H1 (cell line): Measurements from ENCODE around the gene SQOR. TPM values are rescaled to one million over a fixed set of nuclear protein-coding genes. Genes with fewer than 3 reads are reported as not detected.

Experiments
- CTCF ChIA-PET: fragments of 300-600 bp; sonication (Branson Sonifier 250); formaldehyde crosslinking; loops from one replicate; lab custom pipeline; 2021; ENCODE audit not compliant: partially characterized antibody; lab: Charles Lee
- POLR2A ChIA-PET: fragments of 300-600 bp; sonication (Branson Sonifier 250); formaldehyde crosslinking; loops from one replicate; lab custom pipeline; 2021; ENCODE audit warnings: inconsistent platforms; ENCODE audit not compliant: partially characterized antibody; lab: Charles Lee
- DNase-seq, 2 experiments: peaks; one replicate each; pipeline versions ENCODE4 v3.0.0 to v3.0.0-alpha.2; 2010 to 2022; ENCODE audit warnings: low spot score in 2 of 2, low read depth in 1 of 2, mixed read lengths in 1 of 2
- FAIRE-seq: peaks from 2 replicates; lab custom pipeline; 2011; peaks lifted over from hg19 to GRCh38; lab: Jason Lieb, UNC
- H2AFZ ChIP-seq: 2 replicates; pipeline ENCODE4 v1.8.1; 2012; ENCODE audit warnings: low read length, inconsistent platforms
- H2AK5ac ChIP-seq: 2 replicates; pipeline ENCODE4 v1.6.1; 2013; ENCODE audit warnings: low read depth, low read length
- H2BK120ac ChIP-seq: replicated peaks from 2 replicates; pipeline ENCODE3; 2013; ENCODE audit warnings: low read depth, low read length, inconsistent platforms
- H2BK12ac ChIP-seq: 2 replicates; pipeline ENCODE4 v1.6.1; 2013; ENCODE audit warnings: low read depth, low read length
- H2BK15ac ChIP-seq: 2 replicates; pipeline ENCODE4 v1.6.1; 2013; ENCODE audit warnings: low read length
- H2BK20ac ChIP-seq: 2 replicates; pipeline ENCODE4 v1.6.1; 2013; ENCODE audit warnings: low read length
- H2BK5ac ChIP-seq: 2 replicates; pipeline ENCODE4 v1.6.1; 2013; ENCODE audit warnings: low read depth, low read length
- H3K14ac ChIP-seq: 2 replicates; pipeline ENCODE4 v1.6.1; 2013; ENCODE audit warnings: inconsistent platforms; ENCODE audit not compliant: insufficient read length
- H3K18ac ChIP-seq: 2 replicates; pipeline ENCODE4 v1.6.1; 2013; ENCODE audit warnings: low read length; ENCODE audit errors: extremely low read depth
- H3K23ac ChIP-seq: 2 replicates; pipeline ENCODE4 v1.6.1; 2013; ENCODE audit warnings: inconsistent platforms; ENCODE audit not compliant: insufficient read length
- H3K23me2 ChIP-seq: 2 replicates; pipeline ENCODE4 v1.6.1; 2013; ENCODE audit warnings: low read depth, low read length
- H3K27ac ChIP-seq: 2 replicates; pipeline ENCODE4 v1.6.1; 2011; ENCODE audit warnings: low read depth, low read length, inconsistent platforms
- H3K27me3 ChIP-seq, 4 experiments: replicated peaks in 1 of 4; 1 replicate in 1 of 4; 2 replicates in 3 of 4; pipeline versions ENCODE4 v1.6.1 to v1.8.1; 2011 to 2013; ENCODE audit warnings: low read length in 3 of 4, mild to moderate bottlenecking in 3 of 4, inconsistent platforms in 2 of 4, mixed read lengths in 2 of 4, moderate library complexity in 1 of 4; ENCODE audit not compliant: control insufficient read depth in 3 of 4, insufficient read depth in 3 of 4; ENCODE audit errors: extremely low read depth in 1 of 4
- H3K36me3 ChIP-seq, 4 experiments: 2 replicates each; pipeline versions ENCODE4 v1.6.1 to v1.8.1; 2011 to 2013; ENCODE audit warnings: mild to moderate bottlenecking in 4 of 4, low read length in 3 of 4, moderate library complexity in 2 of 4, control low read depth in 1 of 4, inconsistent platforms in 1 of 4; ENCODE audit not compliant: insufficient read depth in 4 of 4, control insufficient read depth in 2 of 4
- H3K4ac ChIP-seq: replicated peaks from 2 replicates; pipeline ENCODE3; 2013; ENCODE audit warnings: low read length, low read depth, mixed read lengths, inconsistent platforms; ENCODE audit not compliant: insufficient read length
- H3K4me1 ChIP-seq, 4 experiments: replicated peaks in 1 of 4; 1 replicate in 1 of 4; 2 replicates in 3 of 4; pipeline versions ENCODE4 v1.6.1 to v1.8.1; 2011 to 2013; ENCODE audit warnings: low read length in 3 of 4, inconsistent platforms in 2 of 4, mixed read lengths in 1 of 4; ENCODE audit not compliant: insufficient read depth in 4 of 4, control insufficient read depth in 3 of 4
- H3K4me2 ChIP-seq, 2 experiments: 2 replicates each; pipeline versions ENCODE4 v1.6.1 to v1.8.1; 2011 to 2013; ENCODE audit warnings: low read depth in 2 of 2, low read length in 2 of 2, control low read depth in 1 of 2, inconsistent platforms in 1 of 2, mild to moderate bottlenecking in 1 of 2; ENCODE audit not compliant: insufficient read depth in 1 of 2
- H3K4me3 ChIP-seq, 4 experiments: fragments of 200-600, 300-600 bp in 1 of 4; sonication (generic), shearing (Covaris generic), sonication (Bioruptor Twin) in 1 of 4; 2 replicates each; pipeline versions ENCODE4 v1.5.1 to v1.8.1; 2011 to 2016; ENCODE audit warnings: low read length in 4 of 4, low read depth in 3 of 4, control low read depth in 2 of 4, inconsistent platforms in 2 of 4, mild to moderate bottlenecking in 2 of 4, mixed read lengths in 1 of 4, moderate library complexity in 1 of 4; ENCODE audit not compliant: insufficient read depth in 2 of 4; ENCODE audit errors: extremely low read depth in 1 of 4
- H3K56ac ChIP-seq: replicated peaks from 2 replicates; pipeline ENCODE3; 2013; ENCODE audit warnings: low read depth, mild to moderate bottlenecking, mixed read lengths, low read length, inconsistent platforms; ENCODE audit not compliant: insufficient read length
- H3K79me1 ChIP-seq: 2 replicates; pipeline ENCODE4 v1.6.1; 2013; ENCODE audit warnings: low read depth, low read length, control low read depth
- H3K79me2 ChIP-seq, 2 experiments: 2 replicates each; pipeline versions ENCODE4 v1.6.1 to v1.8.1; 2012 to 2013; ENCODE audit warnings: low read length in 2 of 2, mild to moderate bottlenecking in 2 of 2, inconsistent platforms in 1 of 2; ENCODE audit not compliant: insufficient read depth in 2 of 2, control insufficient read depth in 1 of 2
- H3K9ac ChIP-seq, 4 experiments: replicated peaks in 1 of 4; 1 replicate in 1 of 4; 2 replicates in 3 of 4; pipeline versions ENCODE4 v1.6.1 to v1.8.1; 2011 to 2013; ENCODE audit warnings: low read depth in 3 of 4, low read length in 3 of 4, control low read depth in 2 of 4, mild to moderate bottlenecking in 2 of 4, moderate library complexity in 2 of 4, inconsistent platforms in 1 of 4; ENCODE audit errors: extremely low read depth in 1 of 4
- H3K9me3 ChIP-seq, 2 experiments: 2 replicates each; pipeline versions ENCODE4 v1.6.1 to v1.8.1; 2012 to 2013; ENCODE audit warnings: mild to moderate bottlenecking in 2 of 2, moderate library complexity in 2 of 2, control low read depth in 1 of 2, inconsistent platforms in 1 of 2, low read depth in 1 of 2, low read length in 1 of 2, mixed read lengths in 1 of 2; ENCODE audit not compliant: insufficient read depth in 2 of 2
- H4K20me1 ChIP-seq, 2 experiments: replicated peaks in 1 of 2; 2 replicates each; pipeline versions ENCODE3 to v1.8.1; 2011 to 2013; ENCODE audit warnings: inconsistent platforms in 2 of 2, low read length in 2 of 2, mild to moderate bottlenecking in 1 of 2; ENCODE audit not compliant: insufficient read depth in 2 of 2, control insufficient read depth in 1 of 2
- H4K5ac ChIP-seq: 2 replicates; pipeline ENCODE4 v1.6.1; 2013; ENCODE audit warnings: low read length, low read depth, mixed read lengths, inconsistent platforms; ENCODE audit not compliant: insufficient read length
- H4K8ac ChIP-seq: 2 replicates; pipeline ENCODE4 v1.8.0; 2013; ENCODE audit warnings: mild to moderate bottlenecking, moderate library complexity, low read length, inconsistent platforms; ENCODE audit not compliant: insufficient read depth; ENCODE audit errors: extremely low read depth
- H4K91ac ChIP-seq: replicated peaks from 2 replicates; pipeline ENCODE3; 2013; ENCODE audit warnings: low read length, mixed read lengths, inconsistent platforms; ENCODE audit not compliant: insufficient read length
- BRCA1 ChIP-seq: IDR thresholded peaks from 2 replicates; pipeline ENCODE4 v1.6.1; 2012; ENCODE audit warnings: low read depth, low read length, improper control_type of control experiment
- RBBP5 ChIP-seq: IDR thresholded peaks from 2 replicates; pipeline ENCODE4 v1.7.1; 2012; ENCODE audit warnings: low read depth, mild to moderate bottlenecking, inconsistent platforms, low read length, moderate library complexity, borderline replicate concordance
- SAP30 ChIP-seq: fragments of 300-600 bp; sonication (generic); IDR thresholded peaks from 2 replicates; pipeline ENCODE4 v1.7.1; 2012; ENCODE audit warnings: low read length, moderate library complexity, mild to moderate bottlenecking, inconsistent platforms; ENCODE audit not compliant: insufficient read depth, insufficient replicate concordance
- polyA plus RNA-seq, 7 experiments: library from polyadenylated mRNA; depleted of rRNA in 3 of 7; stranded (reverse) in 5 of 7; unstranded in 2 of 7; fragments of >200 nt in 5 of 7; fragments of 200-250 nt in 2 of 7; gene quantifications; 1 replicate in 5 of 7; 2 replicates in 1 of 7; 4 replicates in 1 of 7; pipeline versions ENCODE4 v1.2.1 to v1.2.3, GENCODE V29; 2011 to 2013; ENCODE audit warnings: missing spikeins in 2 of 7, mixed read lengths in 2 of 7
- total RNA-seq: library from RNA; stranded (reverse); fragmentation: NEBNext Ultra II Directional; extraction: Animal tissue kit (Norgen Biotek cat#: 25700); gene quantifications from 2 replicates; pipeline ENCODE4 v1.2.1, GENCODE V29; 2021

Gene SQOR
- total and polyA plus RNA-seq, 2 of the 8 experiments (the other 6 are each of a cell fraction or from before 2014, with no cell fraction given), result 0.20 to 0.22 TPM

DNA sequence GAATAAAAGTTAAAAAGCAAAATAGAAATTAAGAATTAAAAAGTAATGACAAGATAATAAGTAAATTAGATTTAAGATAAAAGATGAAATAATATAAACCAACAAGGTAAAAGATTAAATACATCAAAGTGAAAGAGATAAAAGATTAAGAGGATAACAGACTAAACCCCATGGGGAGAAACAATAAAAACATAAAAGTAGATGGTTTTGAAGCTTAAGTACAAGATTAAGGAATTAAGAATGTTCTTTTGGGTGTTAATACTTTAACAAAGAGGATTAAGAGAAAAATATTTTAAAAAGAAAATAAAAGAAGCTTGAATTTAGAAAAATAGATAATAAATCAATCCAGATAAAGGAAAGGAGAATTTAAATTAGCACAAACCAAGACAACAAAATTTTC is 85.4 kb downstream of the SQOR start:
- Histone ChIP-seq H3K23me2 (no peaks in the 10 kb centered on the region), H3K9ac (no peak overlapping the region), H2AFZ (no peak overlapping the region), H4K8ac (no peak overlapping the region), H3K79me1 (no peaks in the 10 kb centered on the region; the same call in 1 of the 2 replicates), H3K79me2 (no peaks in the 10 kb centered on the region), H3K4me2 (no peak overlapping the region), H3K9me3 (no peaks in the 10 kb centered on the region), H4K5ac (no peak overlapping the region), H3K18ac (no peak overlapping the region), H3K4ac (no peak overlapping the region), H3K4me3 (no peak overlapping the region), H3K27me3 (no peaks in the 10 kb centered on the region), H3K27ac (no peak overlapping the region), H4K20me1 (no peaks in the 10 kb centered on the region), H2BK15ac (no peak overlapping the region), H2BK12ac (no peak overlapping the region), H4K91ac (no peak overlapping the region), H2AK5ac (no peak overlapping the region), H3K56ac (no peak overlapping the region), H3K23ac (no peak overlapping the region), H2BK5ac (no peak overlapping the region), H3K36me3 (no peaks in the 10 kb centered on the region), H2BK20ac (no peak overlapping the region), H2BK120ac (no peak overlapping the region), H3K4me1 (no peaks in the 10 kb centered on the region), H3K14ac (no peak overlapping the region)
- ChIA-PET POLR2A (no interaction called here), CTCF (interaction anchor here (1.1 to 1.6 kb wide), 6 partner anchors 12 to 146 kb away, joined by 3 to 5 read pairs (median 4); no protein-coding TSS in a partner anchor)
- no peak for FAIRE-seq
- no peak for DNase-seq
- no peak for TF ChIP-seq RBBP5
- TF ChIP-seq SAP30, result no peak
- TF ChIP-seq BRCA1, result no peak
